Smooth muscle cell (in vitro differentiated cells): ENCODE measurements around the gene MYO1G. TPM values are rescaled to one million over a fixed set of nuclear protein-coding genes. Genes with fewer than 3 reads are reported as not detected.

Experiments used
- DNase-seq: peaks from one replicate; lab custom pipeline; 2025; ENCODE audit not compliant: unreplicated experiment; lab: John Stamatoyannopoulos, UW
- H2AFZ ChIP-seq: fragments of 200-600 bp; sonication (generic); 2 replicates; pipeline ENCODE4 v1.6.0; 2016; ENCODE audit warnings: antibody characterized with exemption, low read depth, mild to moderate bottlenecking
- H3F3A ChIP-seq: fragments of 200-600 bp; sonication (generic); 2 replicates; pipeline ENCODE4 v1.6.0; 2017; ENCODE audit warnings: antibody characterized with exemption, low read depth
- H3K27ac ChIP-seq: fragments of 200-600 bp; sonication (generic); 2 replicates; pipeline ENCODE4 v1.5.1; 2016; ENCODE audit warnings: low read depth, mild to moderate bottlenecking
- H3K27me3 ChIP-seq: fragments of 200-600 bp; sonication (generic); 2 replicates; pipeline ENCODE4 v1.6.1; 2016; ENCODE audit warnings: low read depth, mild to moderate bottlenecking
- H3K36me3 ChIP-seq: fragments of 200-600 bp; sonication (generic); 2 replicates; pipeline ENCODE4 v1.5.1; 2016; ENCODE audit warnings: low read depth
- H3K4me1 ChIP-seq: fragments of 200-600 bp; sonication (generic); 2 replicates; pipeline ENCODE4 v1.5.1; 2016; ENCODE audit warnings: low read depth
- H3K4me2 ChIP-seq: fragments of 200-600 bp; sonication (generic); 2 replicates; pipeline ENCODE4 v1.6.0; 2016; ENCODE audit warnings: mild to moderate bottlenecking
- H3K4me3 ChIP-seq: fragments of 200-600 bp; sonication (generic); 2 replicates; pipeline ENCODE4 v1.5.1; 2016; ENCODE audit warnings: mild to moderate bottlenecking
- H3K79me2 ChIP-seq: fragments of 200-600 bp; sonication (generic); 2 replicates; pipeline ENCODE4 v1.6.0; 2016; ENCODE audit warnings: low read depth, mild to moderate bottlenecking
- H3K9ac ChIP-seq: fragments of 200-600 bp; sonication (generic); 2 replicates; pipeline ENCODE4 v1.6.0; 2016; ENCODE audit warnings: low read depth
- H3K9me3 ChIP-seq: fragments of 200-600 bp; sonication (generic); replicated peaks from 2 replicates; pipeline ENCODE4 v1.5.1; 2016; ENCODE audit warnings: low read depth
- H4K20me1 ChIP-seq: fragments of 200-600 bp; sonication (generic); 2 replicates; pipeline ENCODE4 v1.6.0; 2016; ENCODE audit warnings: low read depth
- WGBS: methylation state at CpG from one replicate; pipeline ENCODE4 v1.1.7; 2016; ENCODE audit warnings: low lambda C conversion rate; 5-methylcytosine and 5-hydroxymethylcytosine counted together
- polyA plus RNA-seq: library from polyadenylated mRNA; unstranded; fragments of >200 nt; fragmentation: Nextera tagmentation; extraction: Ambion mirVana; gene quantifications from 2 replicates; pipeline ENCODE4 v1.2.1, GENCODE V29; 2016
- total RNA-seq: library from RNA; depleted of rRNA; stranded (reverse); fragments of >200 nt; gene quantifications from 2 replicates; pipeline ENCODE4 v1.2.3, GENCODE V29; 2014
- TF ChIP-seq, protein P1 (sequence below): fragments of 200-600 bp; sonication (generic); IDR thresholded peaks from 2 replicates; pipeline ENCODE4 v1.5.1; 2017; ENCODE audit warnings: borderline replicate concordance, mild to moderate bottlenecking, antibody characterized with exemption; ENCODE audit not compliant: insufficient read depth, poor library complexity, severe bottlenecking

The MYO1G gene
- total and polyA plus RNA-seq, 2 experiments from 2014 or later, result 0.27 TPM; not detected in 1

DNA sequence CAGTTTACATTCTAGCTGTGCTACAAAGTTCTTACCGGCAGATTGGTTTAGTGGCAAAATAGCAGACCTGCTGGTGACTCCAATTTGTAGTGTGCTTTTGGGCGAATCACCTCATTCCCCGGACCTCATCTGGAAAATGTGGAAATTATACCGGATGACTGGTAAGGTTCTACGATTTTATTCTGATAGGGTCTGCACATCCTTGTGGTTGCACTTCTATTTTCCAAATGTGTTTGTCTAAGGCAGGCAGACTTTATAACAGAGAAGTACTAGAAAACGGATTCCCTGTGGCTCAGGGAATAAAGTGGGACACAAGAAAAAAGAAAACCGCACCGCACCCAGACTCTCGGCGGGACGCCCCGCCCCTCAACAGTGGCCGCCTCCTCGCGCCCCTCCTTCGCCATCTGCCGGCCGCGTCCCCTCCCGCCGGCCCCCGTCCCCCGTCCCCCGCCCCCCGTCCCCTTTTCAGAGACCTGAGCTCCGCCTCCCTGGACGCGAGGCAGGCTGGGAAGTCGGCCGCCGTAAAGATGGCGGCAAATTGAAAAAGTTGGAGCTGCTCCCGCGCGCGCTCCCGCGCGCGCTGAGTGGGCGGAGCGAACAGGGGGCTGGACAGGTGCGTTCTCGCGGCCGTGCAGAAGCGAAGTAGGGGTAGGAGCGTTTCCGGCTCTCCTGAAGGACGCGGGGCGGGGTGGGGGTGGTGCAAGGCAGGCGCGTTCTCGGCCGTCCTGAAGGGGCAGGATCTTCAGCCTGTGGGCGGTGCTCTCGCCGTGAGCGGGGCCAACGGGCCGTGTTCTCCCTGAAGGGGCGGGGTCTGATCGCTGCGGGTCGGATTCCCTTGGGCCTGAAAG, 20.7 kb upstream of the MYO1G start:
- H2AFZ ChIP-seq, result peak overlapping the region; percentile 92
- H3K36me3 ChIP-seq, result no peaks in the 10 kb centered on the region
- peak overlapping the region; percentile 59 for H3K4me3 ChIP-seq
- TF ChIP-seq, protein P1, sequence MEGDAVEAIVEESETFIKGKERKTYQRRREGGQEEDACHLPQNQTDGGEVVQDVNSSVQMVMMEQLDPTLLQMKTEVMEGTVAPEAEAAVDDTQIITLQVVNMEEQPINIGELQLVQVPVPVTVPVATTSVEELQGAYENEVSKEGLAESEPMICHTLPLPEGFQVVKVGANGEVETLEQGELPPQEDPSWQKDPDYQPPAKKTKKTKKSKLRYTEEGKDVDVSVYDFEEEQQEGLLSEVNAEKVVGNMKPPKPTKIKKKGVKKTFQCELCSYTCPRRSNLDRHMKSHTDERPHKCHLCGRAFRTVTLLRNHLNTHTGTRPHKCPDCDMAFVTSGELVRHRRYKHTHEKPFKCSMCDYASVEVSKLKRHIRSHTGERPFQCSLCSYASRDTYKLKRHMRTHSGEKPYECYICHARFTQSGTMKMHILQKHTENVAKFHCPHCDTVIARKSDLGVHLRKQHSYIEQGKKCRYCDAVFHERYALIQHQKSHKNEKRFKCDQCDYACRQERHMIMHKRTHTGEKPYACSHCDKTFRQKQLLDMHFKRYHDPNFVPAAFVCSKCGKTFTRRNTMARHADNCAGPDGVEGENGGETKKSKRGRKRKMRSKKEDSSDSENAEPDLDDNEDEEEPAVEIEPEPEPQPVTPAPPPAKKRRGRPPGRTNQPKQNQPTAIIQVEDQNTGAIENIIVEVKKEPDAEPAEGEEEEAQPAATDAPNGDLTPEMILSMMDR, result peak; percentile 2
- peaks cover 12% of the 10 kb centered on the region for H3K4me1 ChIP-seq
- peak overlapping the region; percentile 39 for H3K9ac ChIP-seq
- WGBS, result under 1% methylated on average over 52 of the region's 66 CpGs
- H4K20me1 ChIP-seq, result peaks cover 37% of the 10 kb centered on the region
- peak overlapping the region; percentile 82 for H3K4me2 ChIP-seq
- DNase-seq, result peak; percentile 96
- peak overlapping the region; percentile 48 for H3K27ac ChIP-seq
- no peaks in the 10 kb centered on the region for H3K9me3 ChIP-seq
- H3K79me2 ChIP-seq, result peaks cover 41% of the 10 kb centered on the region
- no peaks in the 10 kb centered on the region for H3K27me3 ChIP-seq
- H3F3A ChIP-seq, result no peaks in the 10 kb centered on the region

GRCh38 chr7:44998153-44998871, 19.5 kb upstream of the MYO1G start:
- no peaks in the 10 kb centered on the region for H3K36me3 ChIP-seq
- no peak overlapping the region for H3K9ac ChIP-seq
- 81% methylated on average over 4 of the region's 4 CpGs for WGBS
- H3K4me2 ChIP-seq, result peak overlapping the region; percentile 82
- H3K27ac ChIP-seq, result peak overlapping the region; percentile 48
- no peaks in the 10 kb centered on the region for H3K9me3 ChIP-seq
- no peaks in the 10 kb centered on the region for H3K27me3 ChIP-seq
- peak overlapping the region; percentile 59 for H3K4me3 ChIP-seq
- peaks cover 29% of the 10 kb centered on the region for H3K79me2 ChIP-seq
- H3F3A ChIP-seq, result no peaks in the 10 kb centered on the region
- H3K4me1 ChIP-seq, result peaks cover 12% of the 10 kb centered on the region
- peaks cover 27% of the 10 kb centered on the region for H4K20me1 ChIP-seq
- peak overlapping the region; percentile 92 for H2AFZ ChIP-seq
- TF ChIP-seq, protein P1, result no peak
- DNase-seq, result no peak

- H3F3A ChIP-seq, result no peaks in the 10 kb centered on the region
- no peaks in the 10 kb centered on the region for H3K27me3 ChIP-seq
- TF ChIP-seq, protein P1, result no peak
- no peak overlapping the region for H3K4me3 ChIP-seq
- no peak overlapping the region for H3K4me2 ChIP-seq
- no peaks in the 10 kb centered on the region for H3K9me3 ChIP-seq
- H4K20me1 ChIP-seq, result peaks cover 2% of the 10 kb centered on the region
- no peak for DNase-seq
- H3K9ac ChIP-seq, result no peak overlapping the region
- H3K36me3 ChIP-seq, result no peaks in the 10 kb centered on the region
- WGBS, result 94% methylated on average over 8 of the region's 8 CpGs
- H2AFZ ChIP-seq, result no peak overlapping the region
- H3K4me1 ChIP-seq, result no peaks in the 10 kb centered on the region
- peaks cover 4% of the 10 kb centered on the region for H3K79me2 ChIP-seq
- no peak overlapping the region for H3K27ac ChIP-seq
These were observed 17.0 kb upstream of the MYO1G start for GRCh38 chr7:44995555-44996493.
